Type B pancreatic cell (in vitro differentiated cells): ENCODE measurements around the gene LANCL2. TPM values are rescaled to one million over a fixed set of nuclear protein-coding genes. Genes with fewer than 3 reads are reported as not detected.

Source experiments
- DNase-seq: peaks from one replicate; pipeline ENCODE4 v3.0.0; 2021; ENCODE audit warnings: mixed read lengths; ENCODE audit not compliant: unreplicated experiment; ENCODE audit errors: extremely low spot score
- H3K27ac Mint-ChIP-seq: 2 replicates; pipeline ENCODE4 v1.8.0; 2021; ENCODE audit warnings: mild to moderate bottlenecking, mixed read lengths
- H3K27me3 Mint-ChIP-seq: 2 replicates; pipeline ENCODE4 v1.8.0; 2021; ENCODE audit warnings: mixed read lengths
- H3K36me3 Mint-ChIP-seq: 2 replicates; pipeline ENCODE4 v1.8.0; 2021; ENCODE audit warnings: mixed read lengths
- H3K4me1 Mint-ChIP-seq: one replicate; pipeline ENCODE4 v1.8.0; 2021; ENCODE audit warnings: mixed read lengths; ENCODE audit not compliant: unreplicated experiment
- H3K4me3 Mint-ChIP-seq: 2 replicates; pipeline ENCODE4 v1.8.0; 2021; ENCODE audit warnings: mild to moderate bottlenecking, mixed read lengths
- H3K9me3 Mint-ChIP-seq: 2 replicates; pipeline ENCODE4 v1.8.0; 2021; ENCODE audit warnings: mixed read lengths
- CTCF ChIP-seq: fragments of 200-600 bp; sonication (generic); conservative IDR thresholded peaks from 2 replicates; pipeline ENCODE4 v1.5.0; 2021; ENCODE audit warnings: antibody characterized with exemption, mild to moderate bottlenecking
- total RNA-seq: library from RNA; stranded (reverse); gene quantifications from 2 replicates; pipeline ENCODE4 v1.2.1, GENCODE V29; 2021; ENCODE audit warnings: low replicate concordance

LANCL2 gene
- total RNA-seq, 1 donor from 2014 or later, result 14.2 TPM

- H3K36me3 Mint-ChIP-seq, result peaks cover 8% of the 10 kb centered on the region
- TF ChIP-seq CTCF, result no peak
- DNase-seq, result no peak
- no peak overlapping the region for H3K27ac Mint-ChIP-seq
- peaks cover 12% of the 10 kb centered on the region for H3K9me3 Mint-ChIP-seq
- no peaks in the 10 kb centered on the region for H3K27me3 Mint-ChIP-seq
- no peaks in the 10 kb centered on the region for H3K4me1 Mint-ChIP-seq
- H3K4me3 Mint-ChIP-seq, result no peak overlapping the region
These were observed 17.1 kb downstream of the LANCL2 start for GRCh38 chr7:55382251-55382650.

GRCh38 chr7:55386541-55386940, 21.4 kb downstream of the LANCL2 start:
- no peak for TF ChIP-seq CTCF
- Mint-ChIP-seq H3K9me3 (peaks cover 19% of the 10 kb centered on the region), H3K4me1 (no peaks in the 10 kb centered on the region), H3K27me3 (no peaks in the 10 kb centered on the region), H3K36me3 (peaks cover 19% of the 10 kb centered on the region), H3K27ac (no peak overlapping the region), H3K4me3 (no peak overlapping the region)
- no peak for DNase-seq

DNA sequence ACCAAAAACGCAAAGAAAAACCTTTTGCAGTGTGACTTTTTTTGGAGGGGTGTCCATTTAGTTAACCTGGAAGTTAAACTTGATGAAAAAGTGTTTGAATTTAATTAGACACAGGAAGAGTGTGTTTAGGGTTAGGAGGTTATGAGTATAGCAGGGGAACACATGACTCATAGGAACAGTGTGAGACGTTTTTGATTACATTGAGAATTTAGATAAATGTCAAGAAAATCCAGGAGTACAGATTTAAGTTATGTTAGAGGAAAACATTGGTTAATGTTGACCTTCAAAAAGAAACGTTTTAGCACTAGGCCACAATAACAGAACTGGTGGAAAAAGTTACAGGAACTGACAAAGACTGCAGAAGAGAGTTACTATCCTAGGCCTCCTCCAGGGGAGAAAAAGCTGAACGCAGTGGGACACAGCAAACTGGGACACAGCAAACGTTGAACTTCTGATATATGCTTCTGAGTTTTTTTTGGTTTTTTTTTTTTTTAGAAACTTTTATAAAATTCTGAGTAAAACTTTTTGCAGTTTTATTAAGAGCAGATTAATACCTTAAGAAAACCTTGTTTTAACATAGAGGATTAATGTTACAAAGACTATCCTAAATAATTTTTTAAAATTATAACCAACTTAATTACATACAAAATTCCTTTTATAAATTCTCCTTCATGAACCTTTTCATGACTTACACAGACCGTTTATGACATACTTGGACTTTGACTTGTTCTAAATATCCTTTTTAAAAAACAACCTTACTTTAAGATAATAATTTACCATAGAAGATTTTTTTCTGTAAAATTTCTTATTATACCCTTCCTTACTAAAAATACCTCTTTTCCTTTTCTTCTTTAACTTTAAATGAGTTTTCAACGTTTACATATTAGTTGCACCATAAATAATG, 22.2 kb downstream of the LANCL2 start:
- TF ChIP-seq CTCF, result no peak
- H3K4me1 Mint-ChIP-seq, result no peaks in the 10 kb centered on the region
- peaks cover 19% of the 10 kb centered on the region for H3K9me3 Mint-ChIP-seq
- H3K27me3 Mint-ChIP-seq, result no peaks in the 10 kb centered on the region
- DNase-seq, result no peak
- no peak overlapping the region for H3K27ac Mint-ChIP-seq
- peaks cover 20% of the 10 kb centered on the region for H3K36me3 Mint-ChIP-seq
- no peak overlapping the region for H3K4me3 Mint-ChIP-seq

- Mint-ChIP-seq H3K9me3 (no peaks in the 10 kb centered on the region), H3K36me3 (peaks cover 8% of the 10 kb centered on the region), H3K27me3 (no peaks in the 10 kb centered on the region), H3K4me1 (no peaks in the 10 kb centered on the region), H3K4me3 (no peak overlapping the region), H3K27ac (no peak overlapping the region)
- no peak for DNase-seq
- TF ChIP-seq CTCF, result no peak
These were observed 31.2 kb downstream of the LANCL2 start for GRCh38 chr7:55396233-55396785.

DNA sequence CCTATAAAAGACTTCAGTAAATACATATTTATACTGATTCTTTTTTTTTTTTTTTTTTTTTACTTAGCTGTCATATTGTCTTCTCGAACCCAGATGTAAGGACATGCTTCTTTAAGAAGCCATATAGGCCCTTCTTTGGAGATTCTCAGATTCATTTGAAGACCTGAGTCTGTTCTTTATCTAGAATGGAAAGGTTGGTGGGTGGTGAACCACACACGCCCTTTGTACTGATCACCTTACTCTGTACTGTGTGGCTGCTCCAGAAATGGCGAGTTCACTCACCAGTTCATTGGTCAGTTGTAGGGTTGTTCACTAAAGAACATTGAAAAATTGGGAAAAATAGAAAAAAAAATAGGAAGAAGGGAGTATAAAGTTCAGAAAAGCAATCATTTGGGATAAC, 32.5 kb downstream of the LANCL2 start:
- Mint-ChIP-seq H3K4me1 (no peaks in the 10 kb centered on the region), H3K27me3 (no peaks in the 10 kb centered on the region), H3K27ac (no peak overlapping the region), H3K9me3 (no peaks in the 10 kb centered on the region), H3K36me3 (peaks cover 5% of the 10 kb centered on the region), H3K4me3 (no peak overlapping the region)
- DNase-seq, result no peak
- no peak for TF ChIP-seq CTCF
